ENCODE measurements around the gene C1GALT1.

DNA sequence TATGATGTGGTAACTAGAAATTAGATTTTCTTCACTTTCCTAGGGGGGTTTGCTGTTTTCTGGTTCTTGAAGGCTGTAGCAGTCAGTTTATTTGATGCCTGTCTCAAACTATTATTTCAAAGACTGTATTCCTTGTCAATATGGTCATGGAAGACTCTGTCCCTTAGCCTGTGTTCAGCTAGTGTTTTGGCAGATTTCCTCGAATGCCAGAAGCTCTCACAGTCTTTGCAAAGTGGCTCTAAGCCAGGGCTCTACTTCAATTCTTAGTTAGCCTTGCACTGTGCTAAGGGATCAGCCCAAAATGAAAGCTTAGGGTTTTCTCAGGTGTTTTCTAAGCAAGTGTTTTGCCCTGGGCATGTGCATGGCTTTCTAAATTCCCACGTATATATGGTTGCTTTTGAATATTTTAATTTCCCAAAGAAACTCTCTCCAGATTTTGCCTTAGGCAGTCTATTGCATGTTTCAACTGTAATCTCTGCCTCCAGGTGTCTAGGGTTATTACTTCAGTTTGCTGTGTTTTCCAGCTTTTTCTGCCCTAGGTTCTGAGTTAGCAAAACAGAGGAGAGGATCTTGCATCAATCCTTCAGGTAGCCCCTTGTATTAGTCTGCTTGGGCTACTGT is 7.2 kb upstream of the C1GALT1 start:
- TF ChIP-seq, protein P1, sequence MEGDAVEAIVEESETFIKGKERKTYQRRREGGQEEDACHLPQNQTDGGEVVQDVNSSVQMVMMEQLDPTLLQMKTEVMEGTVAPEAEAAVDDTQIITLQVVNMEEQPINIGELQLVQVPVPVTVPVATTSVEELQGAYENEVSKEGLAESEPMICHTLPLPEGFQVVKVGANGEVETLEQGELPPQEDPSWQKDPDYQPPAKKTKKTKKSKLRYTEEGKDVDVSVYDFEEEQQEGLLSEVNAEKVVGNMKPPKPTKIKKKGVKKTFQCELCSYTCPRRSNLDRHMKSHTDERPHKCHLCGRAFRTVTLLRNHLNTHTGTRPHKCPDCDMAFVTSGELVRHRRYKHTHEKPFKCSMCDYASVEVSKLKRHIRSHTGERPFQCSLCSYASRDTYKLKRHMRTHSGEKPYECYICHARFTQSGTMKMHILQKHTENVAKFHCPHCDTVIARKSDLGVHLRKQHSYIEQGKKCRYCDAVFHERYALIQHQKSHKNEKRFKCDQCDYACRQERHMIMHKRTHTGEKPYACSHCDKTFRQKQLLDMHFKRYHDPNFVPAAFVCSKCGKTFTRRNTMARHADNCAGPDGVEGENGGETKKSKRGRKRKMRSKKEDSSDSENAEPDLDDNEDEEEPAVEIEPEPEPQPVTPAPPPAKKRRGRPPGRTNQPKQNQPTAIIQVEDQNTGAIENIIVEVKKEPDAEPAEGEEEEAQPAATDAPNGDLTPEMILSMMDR (optimal IDR thresholded peaks at IDR 0.05 in 1 of 3, IDR thresholded peaks at IDR 0.05 in 1 of 3, conservative IDR thresholded peaks at IDR 0.05 in 1 of 3; ENCODE audit: extremely low read depth in 1 of 3, insufficient read depth in 2 of 3, low read length in 3 of 3): no peak
- TF ChIP-seq EZH2 (IDR thresholded peaks at IDR 0.05; ENCODE audit: low read length): no peak

Measured in keratinocyte (primary cell).